Small intestine (tissue), 7 donors: ENCODE results near the gene SUN3. TPM values are rescaled to one million over a fixed set of nuclear protein-coding genes. Genes with fewer than 3 reads are reported as not detected.
"Not testable (repeated sequence)": the region's sequence is repeated elsewhere in the genome, so short reads cannot be mapped to it uniquely, and the experiment has no call there.

Experiments used
- DNase-seq, 2 donors: peaks; one replicate each; pipeline versions ENCODE4 v3.0.0 to v3.0.0-alpha.2; 2013
- FAIRE-seq: peaks from 2 replicates; lab custom pipeline; 2012; peaks lifted over from hg19 to GRCh38; lab: Jason Lieb, UNC
- H3K27ac ChIP-seq, 3 donors: one replicate each; pipeline ENCODE4 v1.5.1; 2013; ENCODE audit warnings: low read length in 2 of 3, mild to moderate bottlenecking in 2 of 3, control low read depth in 1 of 3, inconsistent platforms in 1 of 3, low read depth in 1 of 3, moderate library complexity in 1 of 3
- H3K27me3 ChIP-seq, 3 donors: one replicate each; pipeline ENCODE4 v1.6.1; 2013; ENCODE audit warnings: low read length in 3 of 3, inconsistent platforms in 1 of 3; ENCODE audit not compliant: control insufficient read depth in 3 of 3, insufficient read depth in 3 of 3
- H3K36me3 ChIP-seq, 3 donors: one replicate each; pipeline ENCODE4 v1.6.1; 2013; ENCODE audit warnings: low read length in 3 of 3, inconsistent platforms in 1 of 3, low read depth in 1 of 3, mild to moderate bottlenecking in 1 of 3, moderate library complexity in 1 of 3; ENCODE audit not compliant: control insufficient read depth in 3 of 3, insufficient read depth in 2 of 3
- H3K4me1 ChIP-seq, 3 donors: one replicate each; pipeline ENCODE4 v1.6.1; 2013; ENCODE audit warnings: low read length in 2 of 3, inconsistent platforms in 1 of 3, low read depth in 1 of 3, mild to moderate bottlenecking in 1 of 3, moderate library complexity in 1 of 3; ENCODE audit not compliant: control insufficient read depth in 3 of 3, insufficient read depth in 2 of 3
- H3K4me3 ChIP-seq, 3 donors: one replicate each; pipeline ENCODE4 v1.5.1; 2013; ENCODE audit warnings: low read length in 3 of 3, control low read depth in 1 of 3, inconsistent platforms in 1 of 3, low read depth in 1 of 3, mild to moderate bottlenecking in 1 of 3, moderate library complexity in 1 of 3
- H3K9me3 ChIP-seq, 2 donors: one replicate each; pipeline ENCODE4 v1.6.1; 2013; ENCODE audit warnings: low read depth in 1 of 2, low read length in 1 of 2; ENCODE audit not compliant: control insufficient read depth in 2 of 2, insufficient read depth in 1 of 2
- WGBS, 3 donors: extraction: QIAGEN DNeasy Blood & Tissue Kit; methylation state at CpG; one replicate each; pipeline ENCODE4 v1.1.7; 2013; 5-methylcytosine and 5-hydroxymethylcytosine counted together
- polyA plus RNA-seq, 4 donors: library from polyadenylated mRNA; stranded (reverse) in 3 of 4; unstranded in 1 of 4; fragments of 200-250 nt in 3 of 4; fragments of 120-200 nt in 1 of 4; gene quantifications; one replicate each; pipeline versions ENCODE4 v1.2.1 to v1.2.3, GENCODE V29; 2013
- donor health status: healthy with polysubstance abuse.
- donor health status: control.
- donor health status: control.
- donor health status: Bipolar disorder and iron deficiency.
- donor health status: healthy.

Gene SUN3
- polyA plus RNA-seq, 4 donors: not detected

DNA sequence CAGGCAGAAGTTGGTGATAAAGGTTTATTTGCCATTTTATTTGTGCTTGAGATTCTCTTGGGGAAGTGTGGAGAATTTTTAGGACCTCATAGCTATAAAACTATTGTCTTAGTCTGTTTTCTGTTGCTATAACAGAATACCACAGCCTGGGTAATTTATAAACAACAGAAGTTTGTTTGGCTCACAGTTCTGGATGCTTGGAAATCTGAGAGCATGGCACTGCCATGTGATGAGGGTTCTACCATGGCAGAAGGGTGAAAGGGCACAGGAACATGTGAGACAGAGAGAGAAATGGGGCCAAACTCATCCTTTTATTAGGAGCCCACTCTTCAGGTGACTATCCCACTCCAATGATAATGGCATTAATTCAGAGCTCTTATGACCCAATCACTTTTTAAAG lies 12.3 kb downstream of the SUN3 start:
- no peak for DNase-seq

DNA sequence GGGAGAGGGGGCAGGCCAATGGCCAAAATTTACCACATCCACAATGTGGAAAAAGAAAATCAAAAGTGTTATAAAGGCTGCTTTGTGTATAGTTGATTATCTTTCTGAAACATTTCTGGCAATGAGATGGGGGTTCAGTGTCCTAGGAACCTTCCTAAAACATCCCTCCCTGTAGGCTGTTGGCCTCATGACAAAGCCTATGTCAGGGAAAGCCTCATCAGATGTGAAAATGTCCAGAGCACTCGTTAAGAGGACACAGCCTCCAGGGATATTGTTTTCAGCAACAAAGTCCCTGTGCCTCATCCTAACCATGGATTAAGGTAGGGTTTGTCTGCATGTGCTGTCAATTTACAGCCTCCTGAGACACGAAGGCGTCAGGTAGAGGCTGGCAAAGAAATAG lies 17.0 kb downstream of the SUN3 start:
- Histone ChIP-seq H3K27ac (no peak overlapping the region), H3K9me3 (peaks cover 0 to 3% of the 10 kb centered on the region in 2 donors), H3K4me1 (no peaks in the 10 kb centered on the region), H3K27me3 (peaks cover 0 to 2% (median 0%) of the 10 kb centered on the region in 3 donors), H3K36me3 (no peaks in the 10 kb centered on the region), H3K4me3 (no peak overlapping the region)
- no peak for DNase-seq
- WGBS, 3 donors: 81 to 91% (median 90%) methylated on average over 3 of the region's 3 CpGs
- FAIRE-seq: no peak

More for the DNA sequence above, 12.3 kb downstream of the SUN3 start:
- Histone ChIP-seq H3K27me3 (peaks cover 0 to 2% (median 2%) of the 10 kb centered on the region in 3 donors), H3K9me3 (peaks cover 0 to 3% of the 10 kb centered on the region in 2 donors), H3K36me3 (no peaks in the 10 kb centered on the region), H3K4me1 (no peaks in the 10 kb centered on the region), H3K27ac (no peak overlapping the region), H3K4me3 (no peak overlapping the region)
- FAIRE-seq: no peak

GRCh38 chr7:48011323-48011722 lies 17.6 kb downstream of the SUN3 start:
- FAIRE-seq (no peak), DNase-seq (no peak)
- 75 to 83% (median 76%) methylated on average over 2 of the region's 2 CpGs for WGBS, 3 donors
- Histone ChIP-seq H3K27me3 (peaks cover 0 to 2% (median 0%) of the 10 kb centered on the region in 3 donors), H3K4me1 (peaks cover 0 to 1% (median under 1%) of the 10 kb centered on the region in 3 donors), H3K36me3 (no peaks in the 10 kb centered on the region), H3K4me3 (no peak overlapping the region), H3K9me3 (peaks cover 0 to 3% of the 10 kb centered on the region in 2 donors), H3K27ac (no peak overlapping the region)

DNA sequence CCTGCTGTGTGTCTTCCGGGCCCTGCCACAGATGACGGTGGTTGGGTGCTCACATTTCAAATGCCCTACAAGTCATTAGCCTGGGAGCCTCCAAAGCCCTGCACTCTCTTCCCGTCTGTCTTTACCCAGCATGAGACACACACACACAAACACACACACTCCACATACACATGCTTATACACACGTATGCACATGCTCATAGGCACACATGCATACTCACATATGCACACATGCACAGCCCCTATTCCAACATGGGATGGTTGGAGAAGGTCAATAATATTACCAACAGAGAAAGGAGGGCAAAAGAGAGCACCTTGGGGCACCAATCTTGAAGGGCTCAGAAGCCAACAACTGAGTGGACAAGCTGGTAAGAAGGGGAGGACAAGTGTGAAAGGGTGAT lies 19.0 kb downstream of the SUN3 start:
- FAIRE-seq: no peak
- H3K27ac ChIP-seq: no peak overlapping the region
- no peak overlapping the region for H3K4me3 ChIP-seq
- H3K9me3 ChIP-seq: peaks cover 0 to 3% of the 10 kb centered on the region in 2 donors
- DNase-seq: no peak
- H3K4me1 ChIP-seq: peaks cover 1 to 6% (median 3%) of the 10 kb centered on the region in 3 donors
- 92 to 97% (median 94%) methylated on average over 4 of the region's 4 CpGs for WGBS, 3 donors
- no peaks in the 10 kb centered on the region for H3K36me3 ChIP-seq
- peaks cover 0 to 2% (median 0%) of the 10 kb centered on the region in 3 donors for H3K27me3 ChIP-seq

DNA sequence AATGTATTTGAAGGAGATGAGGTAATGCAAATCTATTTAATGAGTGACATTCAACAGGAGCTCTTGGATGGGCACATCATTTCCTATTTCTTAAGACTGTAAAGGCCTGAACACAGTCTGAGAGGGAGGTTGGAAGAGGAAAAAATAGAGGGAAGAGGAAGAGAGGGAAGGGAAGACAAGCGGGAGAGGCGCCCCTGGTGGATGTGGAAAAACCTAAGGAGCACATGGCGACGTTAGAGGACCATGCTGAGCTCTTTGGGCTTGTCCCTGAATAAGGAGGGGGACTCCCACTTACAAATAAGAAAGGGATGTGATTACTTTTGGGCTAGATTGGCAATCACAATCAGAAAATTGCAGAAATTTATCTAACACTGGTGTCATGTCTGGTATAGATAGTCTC lies 19.6 kb downstream of the SUN3 start:
- peaks cover 0 to 3% of the 10 kb centered on the region in 2 donors for H3K9me3 ChIP-seq
- WGBS, 3 donors: 86 to 90% (median 88%) methylated on average over 4 of the region's 4 CpGs
- FAIRE-seq (no peak), DNase-seq (no peak)
- H3K27me3 ChIP-seq: peaks cover 0 to 2% (median 0%) of the 10 kb centered on the region in 3 donors
- peaks cover 3 to 12% (median 7%) of the 10 kb centered on the region in 3 donors for H3K4me1 ChIP-seq
- H3K36me3 ChIP-seq: no peaks in the 10 kb centered on the region
- H3K27ac ChIP-seq: no peak overlapping the region
- no peak overlapping the region for H3K4me3 ChIP-seq

DNA sequence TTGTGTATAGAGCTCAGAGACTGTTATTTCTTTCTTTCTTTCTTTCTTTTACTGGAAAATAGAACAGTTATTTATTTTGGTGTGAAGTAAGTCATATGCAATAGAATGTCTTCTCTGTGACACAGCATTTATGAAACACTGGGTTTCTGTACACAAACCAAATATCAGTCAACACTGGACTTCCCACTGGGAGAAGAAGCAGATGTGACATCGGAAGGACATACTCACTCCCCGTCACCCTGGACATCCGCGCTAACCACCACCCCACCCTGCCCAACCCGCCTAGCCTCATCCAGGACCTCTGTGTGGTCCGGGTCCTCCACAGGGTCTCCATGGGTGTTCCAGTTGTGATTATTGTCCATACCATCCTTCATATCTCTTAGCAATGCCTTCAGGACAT lies 22.0 kb downstream of the SUN3 start:
- no peaks in the 10 kb centered on the region for H3K36me3 ChIP-seq
- H3K27me3 ChIP-seq: no peaks in the 10 kb centered on the region
- no peak overlapping the region for H3K4me3 ChIP-seq
- 74 to 93% (median 89%) methylated on average over 6 of the region's 6 CpGs for WGBS, 3 donors
- DNase-seq: no peak
- no peaks in the 10 kb centered on the region for H3K9me3 ChIP-seq
- peaks cover 3 to 15% (median 7%) of the 10 kb centered on the region in 3 donors for H3K4me1 ChIP-seq
- FAIRE-seq: no peak
- no peak overlapping the region for H3K27ac ChIP-seq

DNA sequence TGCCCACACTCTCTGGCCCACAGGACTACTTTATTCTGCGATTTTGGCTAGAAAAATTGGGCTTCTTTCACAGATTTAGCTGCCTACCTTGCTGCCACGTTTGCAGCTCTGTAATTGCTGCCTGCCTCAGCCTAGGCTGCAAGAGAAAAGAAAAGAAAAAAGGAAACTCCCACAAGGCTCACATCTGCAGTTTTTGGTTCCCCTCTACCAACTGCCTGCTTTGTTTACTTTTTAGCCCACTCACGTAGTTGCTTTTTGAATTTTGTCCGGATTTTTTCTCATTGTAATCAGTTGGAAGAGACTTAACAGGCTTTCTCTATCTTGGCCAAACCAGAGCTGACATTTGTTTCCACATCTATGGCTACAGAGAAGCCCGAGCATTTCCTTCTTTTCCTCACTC lies 24.3 kb downstream of the SUN3 start:
- no peak for DNase-seq
- WGBS, 3 donors: 41 to 49% (median 42%) methylated on average over 5 of the region's 5 CpGs
- no peak for FAIRE-seq

DNA sequence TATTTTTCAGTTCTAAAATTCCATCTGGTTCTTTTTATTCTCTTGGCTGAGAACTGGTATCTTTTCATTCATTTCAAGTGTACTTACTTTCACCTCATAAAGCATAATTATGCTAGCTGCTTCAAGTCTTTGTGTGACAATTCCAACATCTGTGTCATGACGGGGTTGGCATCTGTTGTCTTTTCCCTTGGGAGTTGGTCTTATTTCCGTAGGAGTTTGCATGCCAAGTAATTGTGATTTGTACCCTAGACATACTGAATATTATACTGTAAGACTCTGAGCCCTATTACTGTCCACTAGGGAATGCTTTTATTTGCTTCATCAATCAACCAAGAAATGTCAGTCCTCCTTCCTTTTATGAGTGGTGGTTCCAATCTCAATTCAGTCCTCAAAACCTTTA lies 24.9 kb downstream of the SUN3 start:
- no peak overlapping the region for H3K4me3 ChIP-seq
- H3K27me3 ChIP-seq: no peaks in the 10 kb centered on the region
- FAIRE-seq (no peak), DNase-seq (no peak)
- WGBS, 3 donors: 54 to 74% (median 72%) methylated on average over 2 of the region's 2 CpGs
- no peak overlapping the region for H3K27ac ChIP-seq
- peaks cover 3 to 15% (median 7%) of the 10 kb centered on the region in 3 donors for H3K4me1 ChIP-seq
- H3K9me3 ChIP-seq: no peaks in the 10 kb centered on the region
- no peaks in the 10 kb centered on the region for H3K36me3 ChIP-seq

More for the DNA sequence above, 24.3 kb downstream of the SUN3 start:
- no peak overlapping the region for H3K27ac ChIP-seq
- H3K27me3 ChIP-seq: no peaks in the 10 kb centered on the region
- H3K4me3 ChIP-seq: no peak overlapping the region
- no peaks in the 10 kb centered on the region for H3K36me3 ChIP-seq
- no peaks in the 10 kb centered on the region for H3K9me3 ChIP-seq
- H3K4me1 ChIP-seq: peaks cover 3 to 15% (median 7%) of the 10 kb centered on the region in 3 donors

DNA sequence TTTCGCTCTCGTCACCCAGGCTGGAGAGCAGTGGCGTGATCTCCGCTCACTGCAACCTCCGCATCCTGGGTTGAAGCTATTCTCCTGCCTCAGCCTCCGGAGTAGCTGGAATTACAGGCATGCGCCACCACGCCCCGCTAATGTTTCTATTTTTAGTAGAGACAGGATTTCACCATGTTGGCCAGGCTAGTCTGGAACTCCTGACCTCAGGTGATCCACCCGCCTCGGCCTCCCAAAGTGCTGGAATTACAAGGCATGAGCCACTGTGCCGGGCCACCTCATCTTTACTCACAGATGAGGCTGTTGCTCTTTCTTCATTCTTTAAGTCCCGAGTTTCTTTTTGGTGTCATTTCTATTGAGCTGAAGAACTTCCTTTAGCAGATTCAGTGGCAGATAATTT lies 28.7 kb downstream of the SUN3 start:
- not testable (repeated sequence) for DNase-seq, H3K27me3 ChIP-seq, H3K27ac ChIP-seq, FAIRE-seq, H3K4me3 ChIP-seq, H3K4me1 ChIP-seq, H3K36me3 ChIP-seq, H3K9me3 ChIP-seq
- 90 to 96% (median 91%) methylated on average over 13 of the region's 13 CpGs for WGBS, 3 donors
